T-helper 2 cell (primary cell): ENCODE data around the gene SRSF8.

ENCODE experiments used
- DNase-seq, 5 experiments: peaks; one replicate each; pipeline versions ENCODE4 v3.0.0 to v3.0.0-alpha.2; 2012 to 2022

Gene SRSF8

DNA sequence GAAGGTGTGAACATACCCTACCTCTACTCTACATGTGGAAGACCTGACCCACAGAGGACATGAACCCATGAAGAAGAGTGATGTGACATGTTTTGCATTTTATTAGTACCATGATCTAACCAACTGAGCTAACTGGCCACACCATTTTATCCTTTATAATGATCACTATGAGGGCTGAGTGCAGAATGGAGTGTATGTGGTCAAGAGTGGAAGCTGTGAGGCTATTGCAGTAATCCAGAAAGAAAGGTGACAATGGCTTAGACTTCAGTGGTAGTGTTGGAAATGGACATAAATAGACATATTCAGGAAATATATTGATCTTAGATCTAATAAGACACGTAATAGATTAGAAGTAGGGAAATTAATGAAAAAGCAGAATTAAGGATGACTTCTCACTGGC, 3.8 kb downstream of the SRSF8 start:
- DNase-seq = no peak

DNA sequence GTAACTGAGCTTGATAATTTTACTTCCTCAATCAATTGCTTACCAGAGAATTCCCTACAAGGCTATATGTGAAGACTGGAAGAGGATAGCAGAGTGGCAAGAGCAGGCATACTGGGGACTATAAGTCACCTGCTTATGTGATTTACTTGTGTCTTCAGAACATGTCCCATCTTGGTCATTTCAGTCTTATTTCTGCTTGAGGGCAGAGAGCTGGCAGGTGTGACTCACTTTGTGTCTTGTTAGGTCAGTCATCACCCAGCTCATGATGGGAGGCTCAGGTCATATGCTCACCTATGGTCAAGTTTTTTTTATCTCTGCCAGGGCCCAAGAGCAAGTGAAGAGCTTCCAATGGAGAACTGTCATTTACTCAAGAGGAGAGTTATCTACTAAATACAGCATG, 6.2 kb downstream of the SRSF8 start:
- no peak for DNase-seq

DNA sequence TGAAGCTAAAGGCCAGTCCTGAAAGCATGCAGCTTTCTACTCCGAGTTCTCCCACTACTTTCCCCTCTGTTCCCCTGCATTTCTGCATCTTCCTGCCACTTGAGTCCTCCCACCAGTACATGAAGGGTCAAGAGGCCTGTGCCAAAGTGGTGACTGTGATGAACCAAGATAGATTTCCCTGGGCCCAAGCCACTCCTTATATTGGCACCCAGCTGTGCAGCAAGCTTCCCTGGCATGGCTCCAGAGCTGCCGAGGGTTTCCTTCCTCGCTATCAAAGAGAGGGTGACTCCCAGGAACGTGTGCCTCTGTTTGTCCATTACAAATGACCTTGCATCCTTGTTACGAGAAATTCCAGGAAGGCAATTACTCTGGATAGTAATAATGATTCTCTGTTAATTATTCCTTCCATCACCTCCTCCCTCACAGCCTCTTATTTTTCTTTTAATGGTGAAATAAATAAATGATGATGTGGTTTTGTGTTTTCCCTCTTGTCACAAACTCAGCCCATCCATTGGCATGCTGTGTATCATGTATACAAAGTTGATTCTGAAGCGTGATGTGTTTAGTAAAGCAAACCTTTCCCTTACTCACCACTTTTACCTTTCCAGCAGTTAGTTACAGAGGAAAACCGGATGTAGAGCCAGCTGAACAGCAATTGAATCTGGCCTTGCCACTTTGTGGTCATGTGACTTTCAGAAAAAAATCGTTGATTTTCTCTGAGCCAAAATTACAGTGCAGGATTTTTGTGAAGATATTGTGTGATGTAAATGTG, 8.3 kb downstream of the SRSF8 start:
- DNase-seq = no peak

DNA sequence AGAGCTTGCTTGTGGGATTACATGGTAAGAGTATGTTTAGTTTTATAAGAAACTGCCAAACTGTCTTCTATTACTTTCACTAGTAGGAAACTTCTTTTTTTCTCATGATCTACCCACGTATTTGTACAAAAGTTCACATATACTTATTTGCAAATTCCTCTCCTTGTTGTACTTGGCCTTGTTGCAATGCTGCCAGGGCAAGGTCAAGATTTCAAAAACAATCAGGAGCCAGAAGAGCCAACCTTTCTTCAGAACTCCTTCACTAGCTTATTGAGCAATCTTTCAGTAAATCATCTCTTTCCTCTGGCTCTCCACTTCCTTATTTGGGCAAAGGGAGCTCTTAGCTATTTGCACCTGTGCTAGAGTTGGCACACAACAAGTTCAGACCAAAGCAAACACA, 9.7 kb downstream of the SRSF8 start:
- peak in 1 of 5 experiments; percentile 52 for DNase-seq

DNA sequence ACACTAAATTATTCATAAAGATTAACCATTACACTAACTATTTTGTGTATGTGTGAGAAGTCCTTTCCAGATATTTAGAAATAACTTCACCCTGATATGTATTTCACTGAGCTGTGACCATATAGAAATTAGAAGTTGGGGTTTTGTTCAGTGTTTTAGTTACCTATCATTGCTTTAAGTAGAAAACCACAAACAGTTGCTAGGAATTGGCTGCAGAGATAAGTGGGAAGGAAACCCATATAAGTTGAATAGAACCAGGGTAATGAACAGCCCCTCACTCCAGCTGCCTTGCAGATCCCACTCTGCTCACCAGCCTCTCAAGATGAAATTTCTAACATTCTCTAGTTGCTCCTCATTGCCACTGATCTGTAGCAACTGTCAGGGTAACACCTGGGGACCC, 10.3 kb downstream of the SRSF8 start:
- no peak for DNase-seq

DNA sequence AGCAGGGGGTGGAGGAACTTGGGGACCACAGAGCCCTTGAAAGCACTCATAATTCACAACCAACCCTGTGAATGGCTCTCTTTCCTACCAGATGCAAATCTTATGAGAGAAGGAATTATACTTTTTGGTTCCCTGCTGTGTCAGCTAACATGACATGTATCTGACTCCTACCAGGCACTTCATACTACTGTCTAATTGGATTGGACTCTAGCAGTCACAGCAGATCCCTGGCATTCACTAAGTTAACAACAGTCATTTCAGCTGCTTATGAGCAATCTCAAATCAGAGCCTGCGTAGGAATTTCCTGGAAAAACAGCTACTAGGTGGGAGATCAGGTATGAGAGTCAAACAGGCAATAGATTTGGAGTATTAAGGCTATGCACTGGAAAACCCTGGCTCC, 11.8 kb downstream of the SRSF8 start:
- no peak for DNase-seq

DNA sequence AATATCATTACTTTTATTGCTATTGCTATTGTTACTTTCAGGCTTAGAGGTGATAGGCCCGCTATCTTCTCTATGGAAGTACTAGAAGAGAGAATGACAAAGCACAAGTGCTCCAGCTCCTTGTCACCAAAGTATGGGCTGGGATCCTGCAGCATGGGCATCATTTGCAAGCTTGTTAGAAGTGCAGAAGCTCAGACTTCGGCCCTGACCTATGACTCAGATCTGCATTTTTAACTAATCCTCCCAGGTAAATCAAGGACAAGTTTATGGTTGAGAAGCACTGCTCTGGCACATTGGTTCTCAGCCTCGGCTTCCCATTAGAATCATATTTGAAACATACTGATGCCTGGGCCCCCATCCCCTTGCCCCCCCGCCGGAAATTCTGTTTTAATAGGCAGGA, 14.3 kb downstream of the SRSF8 start:
- DNase-seq = no peak

DNA sequence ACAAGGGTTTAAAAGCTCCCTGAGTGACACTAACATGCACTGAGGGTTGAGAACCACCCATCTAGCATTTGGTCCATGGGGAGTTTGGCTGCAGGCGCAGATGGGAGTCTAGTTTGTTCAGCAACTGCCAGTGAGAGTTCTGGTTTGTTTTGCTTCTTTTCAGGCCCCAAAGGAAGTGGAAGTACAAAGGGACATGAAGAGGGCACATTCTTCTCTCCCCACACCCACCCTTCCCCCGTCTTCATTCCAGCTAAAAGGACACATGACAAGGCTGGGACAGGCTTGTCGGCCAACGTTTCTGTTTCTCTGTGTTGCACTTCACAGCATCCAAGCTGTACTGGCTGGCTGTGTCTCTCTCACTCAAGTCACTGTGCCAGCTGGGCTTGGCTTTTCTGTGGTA, 14.7 kb downstream of the SRSF8 start:
- no peak for DNase-seq

DNA sequence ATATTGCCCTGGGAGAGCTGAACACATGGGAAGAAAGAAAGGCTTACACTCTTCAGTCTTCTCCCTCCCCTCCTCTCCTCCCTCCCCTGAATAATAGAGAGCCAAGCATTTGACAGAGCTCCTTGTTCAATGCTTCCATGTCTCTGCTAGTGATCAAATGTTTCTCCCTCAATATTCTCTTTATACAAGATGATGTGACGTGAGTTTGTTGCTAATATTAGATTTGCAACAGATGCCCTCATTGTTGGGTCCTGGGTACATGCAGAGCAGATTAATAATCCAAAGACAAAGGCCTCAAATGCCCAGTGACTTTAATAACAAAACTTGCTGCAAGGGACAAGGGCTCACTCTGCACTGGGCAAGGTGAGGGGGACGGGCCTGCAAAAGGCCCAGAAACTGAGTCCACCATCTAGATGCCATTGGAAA, 15.9 kb downstream of the SRSF8 start:
- DNase-seq = no peak

DNA sequence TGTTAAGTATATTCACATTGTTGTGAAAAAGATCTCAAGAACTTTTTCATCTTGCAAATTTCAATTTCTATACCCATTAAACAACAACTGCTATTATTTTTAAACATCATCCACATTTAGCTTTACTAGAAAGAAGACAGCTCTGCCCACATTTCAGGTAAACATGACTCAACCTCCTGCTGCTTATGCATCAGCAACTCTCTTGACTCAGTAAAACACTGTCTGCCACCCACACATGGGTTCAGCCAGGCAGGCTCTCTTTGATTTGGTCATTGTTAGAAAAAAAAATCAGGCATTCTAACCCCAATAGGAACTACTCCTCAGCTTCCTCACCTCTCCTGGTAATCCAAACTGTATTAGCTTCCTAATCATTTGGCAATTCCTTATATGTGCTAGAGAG, 17.8 kb downstream of the SRSF8 start:
- DNase-seq = peak in 2 of 5 experiments; percentile 32 to 70

DNA sequence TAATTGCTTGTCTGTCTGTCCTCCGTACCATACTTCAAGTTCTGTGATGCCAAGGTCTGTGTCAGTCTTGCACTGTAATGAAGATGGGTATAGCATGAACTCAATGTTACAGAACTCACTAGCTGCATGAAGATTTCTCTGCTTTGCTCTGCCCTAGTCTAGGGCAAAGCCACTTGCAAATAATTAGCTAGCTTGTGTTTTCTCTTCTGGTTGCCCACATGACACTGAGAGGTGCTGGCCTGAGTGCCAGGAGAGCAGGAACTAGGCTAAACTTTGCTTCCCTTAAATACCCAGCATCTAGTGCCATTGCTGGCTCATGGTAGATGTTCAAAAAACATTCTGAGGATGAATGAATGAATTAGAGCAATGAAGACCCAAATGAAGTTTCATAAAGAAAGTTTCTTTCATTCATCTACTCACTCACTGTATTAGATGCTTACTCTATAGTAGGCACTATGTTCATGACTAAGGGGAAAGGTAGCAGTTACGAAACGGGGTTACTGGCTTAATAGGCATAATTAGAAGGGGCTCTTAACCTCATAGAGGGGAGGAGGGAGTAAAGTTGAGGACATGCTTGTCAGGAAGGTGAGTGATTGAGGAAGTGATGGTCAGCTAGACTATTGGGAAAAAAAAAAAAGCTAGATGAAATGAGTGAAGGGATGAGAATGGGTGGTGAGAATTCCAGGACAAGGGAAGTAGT, 18.5 kb downstream of the SRSF8 start:
- DNase-seq = no peak

DNA sequence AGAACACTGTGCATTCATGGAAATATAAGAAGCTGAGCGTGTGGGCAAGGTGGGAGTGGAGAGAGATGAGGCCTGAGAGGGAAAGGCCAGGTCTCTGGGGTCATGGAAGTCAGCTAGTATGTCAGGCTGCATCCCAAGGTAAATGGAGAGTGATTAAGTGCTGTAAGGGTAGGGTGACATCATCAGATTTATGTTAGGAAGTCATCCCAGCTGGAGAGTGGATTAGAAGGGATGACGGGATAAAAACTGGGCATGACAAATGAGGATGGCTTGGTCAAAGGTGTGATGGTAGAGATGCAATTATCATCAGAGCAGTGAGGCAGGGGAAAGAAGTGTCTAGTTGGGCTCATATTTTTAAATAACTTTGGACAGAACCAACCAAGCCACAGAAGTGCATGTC, 19.4 kb downstream of the SRSF8 start:
- no peak for DNase-seq

DNA sequence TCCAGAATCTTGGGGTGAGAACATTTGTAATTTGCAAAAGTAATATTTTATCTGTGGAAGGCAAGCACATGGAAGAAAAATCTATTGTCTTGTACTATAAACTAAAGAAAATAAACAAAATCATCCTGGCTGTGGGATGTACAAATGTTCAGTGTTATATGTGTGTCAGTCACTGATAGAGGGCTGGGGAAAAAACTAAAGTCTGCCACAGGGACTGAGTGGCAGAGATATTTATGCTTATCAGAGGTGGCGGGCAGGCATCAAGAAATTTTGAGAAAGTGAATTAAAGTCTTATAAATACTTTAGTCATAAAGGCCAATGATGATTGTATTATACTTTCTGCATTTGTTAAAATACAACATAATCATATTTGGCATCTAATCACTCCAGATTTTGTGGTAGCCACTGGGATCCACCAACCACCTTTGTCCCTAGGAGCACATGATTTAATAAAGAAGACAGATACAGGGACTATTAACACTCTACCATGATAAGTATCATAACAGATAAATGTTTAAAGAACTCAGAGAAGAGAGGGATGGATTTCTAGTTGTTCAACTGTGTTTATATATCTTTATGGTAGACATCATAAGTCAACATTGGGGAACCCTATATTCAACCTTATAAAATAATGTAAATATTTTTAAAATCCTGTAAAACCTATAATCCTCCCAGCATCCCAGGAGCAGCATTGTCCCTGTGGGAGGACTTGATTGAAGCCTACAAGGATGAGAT, 20.3 kb downstream of the SRSF8 start:
- no peak for DNase-seq

DNA sequence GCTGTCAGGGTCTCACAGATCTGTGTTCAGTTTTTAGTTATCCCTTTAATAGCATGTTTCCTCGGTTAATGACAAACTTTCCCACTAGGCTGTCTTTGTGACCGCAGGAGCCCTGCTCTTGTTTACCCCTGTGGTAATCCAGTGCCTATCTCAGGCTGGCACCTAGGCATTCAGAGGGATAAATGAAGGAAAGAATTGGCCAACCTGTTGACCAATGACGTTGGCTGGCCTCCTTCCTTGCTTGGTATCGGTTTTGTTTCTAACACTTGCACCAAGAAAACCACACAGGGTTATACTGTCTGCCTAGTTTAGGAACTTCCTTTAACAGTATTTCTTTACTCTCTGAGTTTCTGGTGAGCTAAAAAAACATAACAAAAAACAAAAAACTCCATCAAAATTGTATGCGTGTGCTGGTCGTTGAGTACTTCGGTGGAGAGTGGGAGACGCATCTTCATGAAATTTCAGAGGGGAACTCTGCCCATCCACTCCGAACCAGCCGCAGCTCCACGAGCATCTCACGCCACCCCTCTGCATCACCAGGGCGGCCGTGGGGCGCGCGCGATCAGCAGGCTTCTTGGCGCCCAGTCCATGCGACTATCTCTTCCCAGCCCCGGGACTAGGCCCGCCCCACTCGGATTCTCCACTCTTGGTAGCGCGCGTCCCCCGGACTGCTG, 22.4 kb downstream of the SRSF8 start:
- DNase-seq = peak in 2 of 5 experiments; percentile 52 to 83

DNA sequence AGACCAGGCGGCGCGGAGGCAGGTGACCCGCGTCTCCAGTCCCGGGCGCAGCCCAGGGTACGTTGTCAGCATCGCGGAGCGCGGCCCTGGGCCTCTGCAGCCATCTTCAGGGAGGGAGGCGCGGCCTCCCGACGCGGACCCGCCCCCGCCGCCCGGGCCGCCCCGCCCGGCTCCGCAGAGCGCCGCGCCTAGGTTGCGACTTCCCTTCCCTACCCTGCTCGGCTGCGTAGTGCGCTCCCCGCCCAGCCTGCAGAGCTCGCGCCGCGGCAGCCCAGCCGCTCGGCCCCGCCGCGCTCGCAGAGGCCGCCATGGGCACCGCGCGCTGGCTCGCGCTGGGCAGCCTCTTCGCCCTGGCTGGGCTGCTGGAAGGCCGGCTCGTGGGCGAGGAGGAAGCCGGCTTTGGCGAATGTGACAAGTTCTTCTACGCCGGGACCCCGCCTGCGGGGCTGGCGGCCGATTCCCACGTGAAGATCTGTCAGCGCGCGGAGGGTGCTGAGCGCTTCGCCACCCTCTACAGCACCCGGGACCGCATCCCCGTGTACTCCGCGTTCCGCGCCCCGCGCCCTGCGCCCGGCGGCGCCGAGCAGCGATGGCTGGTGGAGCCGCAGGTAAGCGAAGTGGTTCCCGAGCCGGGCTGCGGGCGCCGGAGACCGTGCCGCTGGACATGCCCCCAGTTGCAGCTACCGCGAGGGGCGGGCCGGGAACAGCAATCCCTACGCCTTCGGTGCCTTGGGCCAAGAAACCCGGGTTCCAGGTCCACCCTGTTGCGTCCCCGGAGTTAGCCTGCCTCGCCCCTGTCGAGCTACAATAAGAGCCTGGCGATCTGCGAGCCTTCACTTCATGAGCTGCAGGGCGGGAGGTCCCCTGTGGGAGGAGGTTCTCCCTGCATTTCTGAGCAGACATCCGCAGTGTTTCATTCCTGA, 23.2 kb downstream of the SRSF8 start, which contains the start of gene ENDOD1:
Gene ENDOD1, plus strand, starts transcription at position 227 of the 923 bp plus-strand sequence. Its CDS starts 82 bp downstream, at position 309.
- peak; percentile 68 to 94 (median 79) for DNase-seq

DNA sequence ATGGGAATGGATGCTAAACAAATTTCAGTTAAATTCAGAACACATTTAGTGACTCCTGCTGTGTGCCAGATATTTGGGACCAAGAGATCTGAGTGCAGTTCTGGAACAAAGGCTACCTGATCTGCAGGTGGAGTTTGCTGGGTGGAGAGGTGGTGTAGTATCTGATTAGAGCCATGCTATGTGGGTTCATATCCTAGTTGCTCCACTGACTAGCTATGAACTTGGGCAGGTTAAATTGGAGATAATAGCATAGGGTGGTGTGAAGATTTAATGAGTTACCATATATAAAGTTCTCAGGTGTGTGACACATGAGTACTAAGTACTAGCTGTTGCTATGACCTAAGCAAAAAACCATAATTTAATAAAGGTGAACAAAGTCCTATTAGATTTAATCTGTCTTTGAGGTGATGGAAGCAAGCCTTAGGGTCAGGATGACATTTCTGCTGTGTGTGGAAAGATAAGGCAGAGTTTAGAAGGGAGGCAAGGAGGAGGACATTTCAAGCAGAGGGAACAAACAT, 25.0 kb downstream of the SRSF8 start:
- no peak for DNase-seq

DNA sequence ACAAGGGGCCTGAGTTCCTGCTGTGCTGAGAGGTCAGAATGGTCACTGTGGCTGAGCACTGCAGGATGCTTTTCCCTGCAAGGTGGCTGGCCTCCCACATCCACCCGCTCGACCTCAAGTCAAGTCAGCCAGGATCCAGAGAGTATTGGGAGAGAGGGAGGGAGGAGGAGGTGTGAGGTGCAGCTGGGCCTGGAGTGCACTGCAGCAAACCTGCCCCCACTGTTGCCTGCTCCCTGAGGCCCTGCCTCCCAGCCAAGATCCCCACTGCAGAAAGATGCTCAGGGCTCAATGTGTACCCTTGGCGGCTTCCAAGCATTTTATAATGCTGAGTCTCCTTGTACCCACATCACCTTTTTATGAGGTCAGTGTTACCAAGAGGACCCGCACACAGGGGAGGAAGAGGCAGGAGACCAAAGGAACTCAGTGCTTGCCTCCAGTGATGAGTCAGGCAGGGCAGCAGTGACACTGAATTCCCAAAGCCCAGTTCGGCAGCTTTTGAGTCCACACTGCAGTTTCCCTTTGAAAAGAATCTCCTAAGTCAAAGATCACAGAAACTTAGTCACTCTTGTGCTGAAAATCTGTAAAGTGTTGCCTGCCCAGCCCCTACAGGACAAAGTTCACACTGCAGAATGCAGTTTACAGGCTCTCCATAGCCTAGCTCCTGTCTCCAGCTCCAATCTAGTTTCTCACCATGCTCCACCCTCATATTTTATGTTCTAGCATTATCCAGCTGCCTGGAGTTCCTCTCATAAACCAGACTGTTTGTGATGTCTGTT, 26.0 kb downstream of the SRSF8 start:
- DNase-seq = peak in 2 of 5 experiments; percentile 16 to 65

DNA sequence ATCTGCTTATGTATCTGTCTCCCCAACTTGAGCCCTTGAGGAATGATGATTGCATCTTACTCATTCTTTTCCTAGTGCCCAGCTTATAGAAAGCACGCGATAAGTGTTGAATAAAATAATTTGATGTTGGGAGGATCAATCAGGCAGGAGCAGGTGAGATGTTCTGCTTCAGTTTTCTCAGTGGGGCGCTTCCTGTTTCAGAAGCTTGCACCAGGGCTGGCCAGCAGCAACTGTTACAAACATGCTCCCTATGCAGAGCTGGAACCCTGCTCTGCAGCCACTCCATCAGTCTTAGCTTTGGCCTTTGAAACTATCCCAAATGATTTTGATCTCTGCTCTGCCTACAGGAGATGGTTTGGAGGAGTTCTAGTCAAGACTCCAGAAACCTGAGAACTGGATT, 26.8 kb downstream of the SRSF8 start:
- no peak for DNase-seq

DNA sequence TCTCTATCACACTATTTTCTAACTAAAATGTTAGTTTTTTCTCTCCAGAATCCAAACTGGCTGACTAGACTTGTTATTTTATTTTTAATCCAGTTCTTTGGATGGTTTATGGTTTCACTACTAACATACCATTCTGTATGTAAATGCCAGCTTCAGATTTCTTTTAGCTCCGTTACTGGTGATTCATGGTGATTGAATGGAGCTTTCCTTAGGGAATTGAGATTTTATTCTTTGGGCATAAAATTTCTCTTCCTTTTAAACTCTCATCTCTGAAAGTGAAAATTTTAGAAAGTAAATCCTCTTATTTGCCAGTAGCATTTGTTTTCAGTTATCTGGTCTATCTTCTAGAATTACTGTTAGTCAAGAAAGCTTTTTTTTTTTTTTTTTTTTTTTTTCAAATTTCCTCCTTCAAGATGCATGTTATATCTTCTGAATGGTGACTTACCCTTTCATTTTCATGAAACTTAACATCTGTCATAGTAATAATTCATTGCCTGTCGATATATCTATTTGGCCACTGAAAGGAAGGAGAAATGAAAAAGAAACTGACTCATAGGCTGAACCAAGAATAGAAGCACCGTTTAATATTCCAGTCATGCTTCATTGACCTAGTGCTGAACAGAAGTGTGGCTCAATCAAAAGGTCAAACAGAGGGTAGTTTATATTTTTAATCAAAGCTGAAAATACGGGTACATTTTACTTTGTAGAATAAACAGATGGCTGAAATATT, 29.3 kb downstream of the SRSF8 start:
- peak in 1 of 5 experiments; percentile 76 for DNase-seq

DNA sequence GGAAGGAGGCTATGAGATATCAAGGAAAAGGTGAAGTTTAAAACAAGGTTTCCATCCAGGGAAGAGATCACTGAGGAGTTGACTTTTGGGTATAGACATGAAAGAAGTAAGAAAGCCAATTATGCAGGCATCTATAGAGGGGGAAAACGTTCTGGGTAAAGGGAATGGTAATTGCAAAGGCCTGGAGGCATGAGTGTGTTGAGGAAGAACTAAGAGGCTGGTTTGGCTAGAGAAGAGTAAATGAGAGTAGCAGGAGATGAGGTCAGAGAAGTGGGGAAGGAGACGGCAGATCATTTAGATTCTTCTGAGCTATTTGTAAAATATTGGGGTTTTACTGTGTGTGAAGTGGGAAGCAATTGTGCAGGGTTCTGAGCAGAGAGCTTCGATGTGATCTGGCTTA, 30.5 kb downstream of the SRSF8 start:
- DNase-seq = no peak
